A549 (cell line): ENCODE results near the gene PELI2.

ENCODE experiments used
- POLR2A ChIP-seq: IDR thresholded peaks from 2 replicates; pipeline ENCODE4 v1.6.1; 2012; ENCODE audit warnings: mild to moderate bottlenecking, low read length
- TF ChIP-seq, protein P1 (sequence below): fragments of >200 bp; sonication (Bioruptor Twin); formaldehyde crosslinking; IDR thresholded peaks from 3 replicates; pipeline ENCODE4 v1.5.1; 2016

DNA sequence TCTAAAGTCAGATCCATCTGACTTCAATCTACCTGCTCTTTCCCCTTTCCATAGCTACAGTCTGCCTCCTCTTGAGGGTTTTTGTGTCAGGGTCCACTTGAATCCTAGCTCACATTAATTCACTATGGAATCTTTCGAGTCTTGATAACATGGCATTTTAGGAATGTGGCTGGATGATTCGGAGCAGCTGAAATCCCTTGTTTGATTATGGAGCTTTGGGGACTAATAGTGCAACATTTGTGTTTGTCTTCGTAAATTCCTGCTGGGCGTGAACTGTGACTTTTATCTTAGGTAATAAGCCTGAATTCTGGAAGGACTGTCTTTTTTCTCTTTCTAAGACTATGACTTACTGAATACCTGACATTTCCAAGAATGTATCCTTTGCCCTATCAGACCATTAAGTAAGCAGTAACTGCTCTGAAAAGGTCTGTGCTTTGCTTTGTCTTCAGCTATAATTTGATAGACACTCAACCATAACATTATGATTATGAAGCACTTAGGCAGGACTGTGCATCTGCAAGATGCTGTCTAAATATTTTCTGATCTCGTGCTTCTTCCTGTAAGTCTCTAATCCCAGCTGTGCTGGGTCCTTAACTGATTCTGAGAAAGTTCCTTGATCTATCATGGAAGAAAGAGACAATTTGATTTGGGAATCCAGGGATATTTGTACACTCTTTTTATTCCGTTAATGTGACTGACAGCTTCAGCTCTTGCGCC is 19.0 kb upstream of the PELI2 start:
- no peak for TF ChIP-seq POLR2A
- TF ChIP-seq, protein P1, sequence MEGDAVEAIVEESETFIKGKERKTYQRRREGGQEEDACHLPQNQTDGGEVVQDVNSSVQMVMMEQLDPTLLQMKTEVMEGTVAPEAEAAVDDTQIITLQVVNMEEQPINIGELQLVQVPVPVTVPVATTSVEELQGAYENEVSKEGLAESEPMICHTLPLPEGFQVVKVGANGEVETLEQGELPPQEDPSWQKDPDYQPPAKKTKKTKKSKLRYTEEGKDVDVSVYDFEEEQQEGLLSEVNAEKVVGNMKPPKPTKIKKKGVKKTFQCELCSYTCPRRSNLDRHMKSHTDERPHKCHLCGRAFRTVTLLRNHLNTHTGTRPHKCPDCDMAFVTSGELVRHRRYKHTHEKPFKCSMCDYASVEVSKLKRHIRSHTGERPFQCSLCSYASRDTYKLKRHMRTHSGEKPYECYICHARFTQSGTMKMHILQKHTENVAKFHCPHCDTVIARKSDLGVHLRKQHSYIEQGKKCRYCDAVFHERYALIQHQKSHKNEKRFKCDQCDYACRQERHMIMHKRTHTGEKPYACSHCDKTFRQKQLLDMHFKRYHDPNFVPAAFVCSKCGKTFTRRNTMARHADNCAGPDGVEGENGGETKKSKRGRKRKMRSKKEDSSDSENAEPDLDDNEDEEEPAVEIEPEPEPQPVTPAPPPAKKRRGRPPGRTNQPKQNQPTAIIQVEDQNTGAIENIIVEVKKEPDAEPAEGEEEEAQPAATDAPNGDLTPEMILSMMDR: no peak
